Ecto neural progenitor cell (in vitro differentiated cells): ENCODE data around the gene C9orf50.
A peak's percentile ranks its signal among the peaks of the same experiment; 100 is the strongest.

ENCODE experiments used
- DNase-seq: peaks from one replicate; pipeline ENCODE4 v3.0.0-alpha.2; 2018; ENCODE audit warnings: low spot score

Gene C9orf50

DNA sequence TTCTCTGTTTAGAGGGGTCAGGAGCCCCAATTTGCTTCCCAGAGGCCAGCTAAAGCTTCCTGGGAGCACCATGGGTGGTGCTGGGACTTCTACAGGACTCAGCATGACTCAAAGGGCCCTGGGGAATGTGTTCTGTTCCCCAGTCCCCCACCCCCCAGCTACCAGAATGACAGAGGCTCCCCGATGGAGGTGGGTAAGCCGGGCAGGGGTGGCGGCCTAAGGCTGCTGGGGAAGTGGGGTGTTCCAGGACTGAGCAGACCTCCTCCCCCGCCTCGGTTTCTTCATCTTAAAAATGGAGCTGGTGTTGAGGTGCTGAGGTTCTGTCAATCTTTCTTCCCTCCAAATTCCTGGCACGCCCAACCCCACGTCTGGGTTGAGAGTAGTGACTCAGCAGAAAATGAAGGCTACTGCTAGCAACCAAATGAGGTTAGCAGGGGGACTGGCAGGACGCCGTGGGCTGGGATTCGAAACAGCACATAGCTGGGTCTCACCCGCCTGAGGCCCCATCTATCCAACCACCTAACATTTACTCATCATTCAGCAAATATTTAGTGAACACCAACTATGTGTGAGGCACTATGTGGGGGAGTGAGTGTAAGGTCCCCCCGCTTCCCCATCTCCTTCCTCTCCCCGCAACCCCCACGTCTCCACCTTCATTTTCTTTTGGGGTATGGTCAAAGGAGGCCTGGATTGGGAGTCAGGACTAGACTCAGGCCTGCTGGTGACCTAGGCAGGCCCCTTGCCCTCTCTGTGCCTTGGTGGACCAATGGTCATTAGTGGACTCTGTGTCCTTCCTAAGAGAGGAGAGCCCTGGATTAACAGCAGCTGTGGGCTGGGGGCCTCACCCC is 50.2 kb downstream of the C9orf50 start:
- no peak for DNase-seq

DNA sequence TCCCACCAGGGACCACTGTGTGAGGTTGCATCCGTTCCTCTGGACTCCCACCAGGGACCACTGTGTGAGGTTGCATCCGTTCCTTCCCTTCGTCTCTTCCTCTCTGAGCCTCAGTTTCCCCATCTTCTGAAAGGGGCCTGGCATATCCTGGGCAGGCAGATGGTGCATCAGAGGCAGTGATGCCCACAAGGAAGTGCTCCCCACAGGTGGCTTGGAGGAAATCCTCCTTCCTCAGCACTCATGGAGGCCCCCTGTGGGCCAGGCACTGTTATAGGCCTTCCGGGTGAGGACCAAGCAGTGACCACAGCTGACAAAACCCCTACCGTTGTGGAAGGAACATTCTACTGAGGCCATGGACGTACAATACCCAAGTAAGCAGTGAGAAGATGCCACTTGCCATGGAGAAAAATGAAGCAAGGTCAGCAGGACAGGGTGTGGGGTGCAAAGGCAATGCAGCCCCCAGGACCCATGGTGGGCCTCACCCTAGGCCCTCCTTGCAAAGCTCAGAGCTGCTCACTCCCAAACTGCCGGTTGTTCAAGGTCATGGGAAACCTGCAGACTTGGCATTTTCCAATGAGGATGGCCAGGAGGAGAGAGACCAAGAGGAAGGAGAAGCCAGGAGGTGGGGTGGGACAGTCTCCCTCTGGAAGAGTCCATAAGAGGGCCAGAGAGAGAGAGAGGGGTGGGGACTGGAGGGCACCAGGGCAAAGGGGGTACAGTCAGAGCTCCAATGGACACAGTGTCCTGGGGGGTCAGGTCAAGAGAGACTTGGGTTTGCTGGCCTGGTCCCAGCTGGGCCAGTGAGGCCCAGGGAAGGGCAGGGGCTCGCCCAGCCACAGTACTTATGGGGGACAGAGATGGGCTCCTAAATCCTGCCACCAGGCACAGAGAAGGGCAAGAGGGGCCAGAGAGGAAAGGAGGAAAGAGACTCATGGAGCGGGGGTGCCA is 51.1 kb downstream of the C9orf50 start:
- no peak for DNase-seq

DNA sequence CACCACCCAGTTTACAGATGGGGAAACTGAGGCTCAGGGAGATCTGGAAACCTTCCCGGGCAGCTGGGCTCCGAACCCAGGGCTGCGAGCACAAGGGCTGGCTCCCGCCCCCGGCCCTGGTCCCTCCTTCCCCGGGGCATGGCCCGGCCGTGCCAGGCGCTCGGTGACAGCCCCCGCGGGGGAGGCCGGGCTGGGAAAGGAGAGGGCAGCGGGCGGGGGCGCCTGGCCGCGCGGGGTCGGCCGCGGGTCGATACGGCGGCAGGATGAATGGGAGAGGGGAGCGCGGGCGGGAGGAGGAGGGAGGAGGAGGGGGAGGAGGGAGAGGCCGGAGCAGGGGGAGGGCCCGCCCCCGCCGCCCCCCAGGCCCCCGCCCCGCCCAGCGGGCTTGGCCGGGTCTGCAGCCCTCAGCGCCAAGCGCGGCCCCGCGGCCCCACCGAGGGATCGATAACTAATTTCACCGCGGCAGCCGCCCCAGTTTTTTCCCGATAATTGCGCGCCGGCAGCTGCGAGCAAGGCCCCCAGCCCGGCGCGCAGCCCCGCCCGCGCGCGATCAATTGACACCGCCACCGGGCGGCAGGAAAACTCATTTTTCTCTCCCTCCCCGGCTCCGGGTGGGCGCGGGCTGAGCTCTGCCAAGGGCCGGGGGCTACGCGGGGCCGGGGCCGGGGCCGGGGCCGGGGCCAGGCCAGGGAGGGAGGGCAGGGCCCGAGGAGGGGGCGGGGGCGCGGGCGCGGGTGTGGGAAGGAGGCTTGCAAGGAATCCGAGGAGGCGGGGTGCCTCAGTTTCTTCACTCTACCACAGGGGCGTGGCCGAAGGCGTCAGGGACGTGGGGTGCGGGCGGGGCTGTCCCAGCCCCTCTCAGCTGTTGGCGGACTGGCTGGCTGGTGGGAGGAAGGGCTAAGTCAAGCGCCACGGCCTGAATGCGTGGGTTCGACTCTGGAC is 52.1 kb downstream of the C9orf50 start:
- peak; percentile 86 for DNase-seq

DNA sequence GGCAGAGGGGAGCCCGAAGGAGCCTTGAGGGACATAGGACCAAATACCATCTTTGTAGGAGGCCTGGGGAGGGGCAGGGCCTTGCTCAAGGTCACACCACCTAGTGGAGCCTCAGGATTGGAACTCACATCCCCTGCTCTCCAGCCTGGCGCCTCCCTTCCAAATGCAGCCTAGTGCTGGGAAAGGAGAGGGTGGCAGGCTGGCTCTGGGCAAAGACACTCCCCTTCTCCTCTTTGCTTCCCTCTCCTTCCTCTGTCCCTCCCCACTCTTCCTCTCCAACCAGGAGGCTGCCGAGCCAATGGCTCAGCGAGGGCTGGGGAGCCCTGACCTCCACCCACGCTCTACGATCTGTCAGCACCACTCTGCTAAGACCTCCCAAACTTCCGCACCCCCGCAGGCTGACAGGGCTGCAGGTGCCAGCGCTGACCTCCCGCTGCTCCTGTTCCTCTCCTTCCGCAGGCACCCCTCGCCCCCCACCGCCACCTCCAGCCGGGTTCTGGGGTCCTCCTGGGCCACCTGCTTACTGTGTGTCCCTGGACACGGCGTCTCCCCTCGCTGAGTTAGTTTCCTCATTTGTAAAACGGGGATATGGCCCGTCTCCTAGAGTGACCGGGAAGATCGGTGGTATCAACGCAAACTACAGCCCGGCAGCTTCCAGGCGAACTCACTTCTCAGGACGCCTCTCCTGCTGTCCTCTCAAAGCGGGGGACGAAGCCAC is 52.9 kb downstream of the C9orf50 start:
- peak; percentile 71 for DNase-seq

DNA sequence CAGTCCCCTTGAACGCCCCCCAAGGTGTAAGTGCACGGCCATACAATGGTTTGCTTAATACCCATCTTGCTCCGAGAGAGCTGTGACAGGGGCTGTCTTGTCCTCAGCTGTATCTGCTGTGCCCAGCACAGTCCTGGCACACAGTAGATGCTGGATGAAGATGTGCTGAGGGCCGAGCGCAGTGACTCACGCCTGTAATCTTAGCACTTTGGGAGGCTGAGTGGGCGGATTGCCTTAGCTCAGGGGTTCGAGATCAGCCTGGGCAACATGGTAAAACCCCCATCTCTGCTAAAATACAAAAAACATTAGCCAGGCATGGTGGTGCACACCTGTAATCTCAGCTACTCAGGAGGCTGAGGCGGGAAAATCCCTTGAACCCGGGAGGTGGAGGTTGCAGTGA is 53.6 kb downstream of the C9orf50 start:
- no peak for DNase-seq

DNA sequence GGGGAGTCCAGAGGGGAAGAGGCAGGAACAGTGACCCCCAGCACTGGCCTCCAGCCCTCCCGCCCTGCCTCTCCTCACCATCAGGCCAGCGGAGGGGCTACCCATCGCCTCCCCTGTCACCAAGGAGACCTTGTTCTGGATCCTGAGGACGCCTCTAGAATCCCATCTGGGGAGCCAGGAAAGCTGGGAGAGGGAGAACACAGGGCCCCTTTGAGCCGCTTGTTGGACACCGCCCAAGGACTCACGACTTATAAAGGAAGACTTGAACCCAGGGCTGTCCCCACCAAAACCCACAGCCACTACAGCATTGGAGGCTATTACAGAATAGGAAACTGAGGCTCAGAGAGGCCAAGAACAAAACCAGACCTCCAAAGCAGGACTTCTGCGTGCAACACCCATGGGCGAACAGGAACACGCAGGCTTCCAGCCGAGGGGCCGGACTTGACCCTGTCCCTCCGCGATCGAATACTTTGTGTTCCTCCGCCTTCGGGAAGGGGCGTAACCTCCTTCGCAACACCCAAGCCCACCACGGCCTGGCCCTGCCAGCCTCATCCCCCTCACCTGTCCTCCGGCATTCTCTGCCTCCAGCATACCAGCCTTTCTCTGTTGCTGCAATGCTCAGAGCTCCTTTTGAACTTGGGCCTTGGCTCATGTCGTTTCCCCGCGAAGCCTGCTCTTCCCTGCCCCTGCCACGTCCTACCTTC is 54.2 kb downstream of the C9orf50 start:
- DNase-seq: no peak

DNA sequence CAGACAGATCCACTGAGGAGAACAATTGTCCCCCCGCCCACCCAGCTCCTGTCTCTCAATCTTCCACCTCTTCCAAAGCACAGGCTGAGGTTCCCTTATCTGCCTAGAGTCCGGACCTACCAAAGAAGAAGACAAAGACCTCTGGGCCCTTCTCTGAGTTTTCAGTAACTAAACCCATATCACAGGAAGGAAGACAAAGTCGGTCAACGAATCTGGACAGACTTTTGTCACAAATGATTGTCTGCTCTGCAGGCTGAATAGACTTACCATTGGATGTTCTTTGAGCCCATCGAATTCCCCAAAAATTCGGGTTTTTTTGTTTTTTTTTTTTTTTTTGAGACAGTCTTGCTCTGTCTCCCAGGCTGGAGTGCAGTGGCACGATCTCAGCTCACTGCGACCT is 58.0 kb downstream of the C9orf50 start:
- DNase-seq: no peak

DNA sequence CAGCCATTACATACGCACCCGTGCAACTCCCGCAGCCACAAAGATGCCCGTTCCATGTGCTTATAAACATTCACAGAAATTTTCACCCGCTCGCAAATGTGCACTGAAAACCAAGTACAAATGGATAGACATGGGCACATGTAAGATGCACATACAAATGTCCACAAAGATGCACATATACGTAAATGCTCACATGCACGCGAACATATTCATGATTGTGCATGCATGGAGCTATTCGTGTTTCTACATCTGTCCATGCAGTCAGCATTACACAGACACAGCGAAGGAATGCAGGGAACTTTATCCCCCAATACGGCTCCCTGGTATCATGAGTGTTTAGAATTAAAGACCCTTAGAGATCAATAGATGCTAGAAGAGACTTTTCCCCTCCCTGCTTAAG is 58.4 kb downstream of the C9orf50 start:
- DNase-seq: no peak
